Cardiac muscle cell (in vitro differentiated cells and primary cell): ENCODE data around the gene ILK. TPM values are rescaled to one million over a fixed set of nuclear protein-coding genes. Genes with fewer than 3 reads are reported as not detected.

Experiments used
- DNase-seq, 2 donors: peaks; one replicate each; pipeline versions ENCODE4 v3.0.0 to v3.0.0-alpha.2; 2010 to 2017; ENCODE audit warnings: low read depth in 1 of 2, low spot score in 1 of 2
- H3K27ac ChIP-seq: fragments of 200-600 bp; sonication (generic); 2 replicates; pipeline ENCODE4 v1.5.1; 2016
- H3K27me3 ChIP-seq: fragments of 200-600 bp; sonication (generic); 2 replicates; pipeline ENCODE4 v1.6.0; 2016; ENCODE audit warnings: control low read depth
- H3K36me3 ChIP-seq: fragments of 200-600 bp; sonication (generic); 2 replicates; pipeline ENCODE4 v1.5.1; 2016; ENCODE audit warnings: control low read depth
- H3K4me1 ChIP-seq: fragments of 200-600 bp; sonication (generic); 2 replicates; pipeline ENCODE4 v1.8.1; 2017; ENCODE audit warnings: low read depth, mild to moderate bottlenecking, mixed run types
- H3K4me3 ChIP-seq: fragments of 200-600 bp; sonication (generic); 2 replicates; pipeline ENCODE4 v1.5.1; 2016; ENCODE audit warnings: mild to moderate bottlenecking
- H3K9me3 ChIP-seq: fragments of 200-600 bp; sonication (generic); 2 replicates; pipeline ENCODE4 v1.5.1; 2017; ENCODE audit warnings: low read depth, mild to moderate bottlenecking, control low read depth
- CTCF ChIP-seq: IDR thresholded peaks from 2 replicates; pipeline ENCODE4 v1.5.1; 2012; ENCODE audit warnings: low read depth, mild to moderate bottlenecking, low read length
- polyA plus RNA-seq: library from polyadenylated mRNA; unstranded; fragments of >200 nt; fragmentation: Nextera tagmentation; extraction: Ambion mirVana; gene quantifications from 2 replicates; pipeline ENCODE4 v1.2.1, GENCODE V29; 2016
- total RNA-seq: library from RNA; depleted of rRNA; stranded (reverse); fragments of >200 nt; gene quantifications from 2 replicates; pipeline ENCODE4 v1.2.3, GENCODE V29; 2016

The ILK gene
- total and polyA plus RNA-seq, 2 experiments from 2014 or later: 221 to 316 TPM

DNA sequence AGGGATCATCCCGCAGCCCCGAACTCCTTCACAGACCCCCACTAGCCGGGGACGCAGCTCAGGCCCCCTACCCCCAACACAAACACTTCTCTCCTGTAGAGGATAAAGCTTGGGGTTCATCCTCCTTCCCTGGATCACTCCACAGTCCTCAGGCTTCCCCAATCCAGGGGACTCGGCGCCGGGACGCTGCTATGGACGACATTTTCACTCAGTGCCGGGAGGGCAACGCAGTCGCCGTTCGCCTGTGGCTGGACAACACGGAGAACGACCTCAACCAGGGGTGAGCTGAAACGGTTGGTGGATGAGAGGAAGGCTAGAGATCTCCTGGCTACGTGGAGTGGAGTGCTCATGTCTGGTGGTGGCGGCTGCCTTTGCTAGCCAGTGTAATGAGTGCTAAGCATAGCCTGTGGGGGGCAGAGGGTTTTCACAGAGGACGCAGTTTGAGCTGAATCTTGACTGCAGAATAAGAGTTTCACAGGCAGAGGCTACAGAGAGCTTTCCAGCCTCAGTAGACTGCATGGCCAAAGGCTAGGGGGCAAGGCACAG lies 580 bp downstream of the ILK start:
- Histone ChIP-seq H3K36me3 (peaks cover 34% of the 10 kb centered on the region), H3K9me3 (no peaks in the 10 kb centered on the region), H3K27ac (peak overlapping the region; percentile 99), H3K27me3 (no peaks in the 10 kb centered on the region), H3K4me3 (peak overlapping the region; percentile 63), H3K4me1 (peaks cover 31% of the 10 kb centered on the region)
- DNase-seq: peak; percentile 76 to 82
- peak; percentile 25 for TF ChIP-seq CTCF

DNA sequence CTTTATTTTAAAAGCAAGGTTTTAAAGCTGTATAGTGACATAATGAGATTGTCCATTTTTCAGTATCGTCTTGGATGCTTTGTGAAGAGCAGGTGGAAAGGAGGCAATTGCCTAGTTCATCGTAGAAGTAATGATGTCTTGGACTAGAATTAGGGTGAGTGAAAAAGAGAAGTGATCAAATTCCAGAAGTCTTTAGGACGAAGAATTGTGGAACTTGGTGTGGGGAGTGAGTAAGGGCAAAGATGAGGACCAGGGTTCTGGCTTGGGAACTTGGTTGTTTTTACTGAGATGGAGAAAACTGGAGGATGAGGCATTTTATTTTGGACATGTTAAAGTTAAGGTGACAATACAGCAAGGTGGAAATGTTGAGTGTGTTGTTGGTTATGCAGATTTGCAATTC lies 1.2 kb downstream of the ILK start:
- TF ChIP-seq CTCF: no peak
- H3K4me3 ChIP-seq: peak overlapping the region; percentile 63
- peaks cover 35% of the 10 kb centered on the region for H3K36me3 ChIP-seq
- DNase-seq: no peak
- no peaks in the 10 kb centered on the region for H3K27me3 ChIP-seq
- no peaks in the 10 kb centered on the region for H3K9me3 ChIP-seq
- peak overlapping the region; percentile 99 for H3K27ac ChIP-seq
- peaks cover 31% of the 10 kb centered on the region for H3K4me1 ChIP-seq

- Histone ChIP-seq H3K4me1 (peaks cover 31% of the 10 kb centered on the region), H3K36me3 (peaks cover 34% of the 10 kb centered on the region), H3K9me3 (no peaks in the 10 kb centered on the region), H3K27ac (peak overlapping the region; percentile 99), H3K4me3 (no peak overlapping the region), H3K27me3 (no peaks in the 10 kb centered on the region)
- no peak for TF ChIP-seq CTCF
- peak; percentile 96 for DNase-seq
Measured at GRCh38 chr11:6606471-6607189, 3.1 kb downstream of the ILK start.

DNA sequence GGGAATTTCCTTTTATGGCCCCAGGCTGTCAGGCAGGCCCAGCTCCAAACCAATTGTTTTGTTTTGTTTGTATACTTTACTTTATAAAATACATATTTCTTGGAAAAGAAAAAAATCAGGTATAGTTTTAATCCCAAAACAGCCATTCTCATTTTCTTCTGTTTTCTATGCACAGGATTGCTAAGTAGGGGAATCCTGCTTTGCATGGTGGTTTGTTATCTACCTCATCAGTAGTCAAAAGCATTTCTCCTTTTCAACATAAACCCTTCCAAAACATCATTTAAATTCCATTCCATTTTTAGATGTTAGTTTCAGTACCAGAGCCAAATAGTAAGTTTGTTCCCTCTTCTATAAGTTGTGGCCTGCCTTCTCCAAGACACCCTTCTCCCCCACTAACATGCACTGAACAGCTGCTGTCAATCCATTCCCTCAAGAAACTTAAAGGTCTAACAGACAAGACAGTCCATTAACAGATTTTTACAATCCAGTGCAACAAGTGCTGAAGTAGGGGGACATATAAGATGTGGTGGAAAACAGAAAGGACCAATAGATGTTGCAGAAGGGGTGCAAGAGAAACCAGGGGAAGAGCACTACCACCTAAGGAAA lies 3.7 kb downstream of the ILK start:
- H3K4me3 ChIP-seq: peak overlapping the region; percentile 10
- H3K4me1 ChIP-seq: peaks cover 31% of the 10 kb centered on the region
- peaks cover 34% of the 10 kb centered on the region for H3K36me3 ChIP-seq
- no peak for TF ChIP-seq CTCF
- DNase-seq: no peak
- peak overlapping the region; percentile 99 for H3K27ac ChIP-seq
- no peaks in the 10 kb centered on the region for H3K27me3 ChIP-seq
- H3K9me3 ChIP-seq: no peaks in the 10 kb centered on the region

- no peak for DNase-seq
- H3K9me3 ChIP-seq: no peaks in the 10 kb centered on the region
- TF ChIP-seq CTCF: no peak
- H3K4me1 ChIP-seq: peaks cover 28% of the 10 kb centered on the region
- no peaks in the 10 kb centered on the region for H3K27me3 ChIP-seq
- no peak overlapping the region for H3K4me3 ChIP-seq
- H3K27ac ChIP-seq: peak overlapping the region; percentile 99
- H3K36me3 ChIP-seq: peaks cover 34% of the 10 kb centered on the region
Measured at GRCh38 chr11:6608011-6608410, 4.4 kb downstream of the ILK start.
